ENCODE results near the gene SYN1. TPM values are rescaled to one million over a fixed set of nuclear protein-coding genes. Genes with fewer than 3 reads are reported as not detected.

SYN1 gene
- total RNA-seq, 3 donors from 2014 or later (not counting 1 experiment from before 2014, with no cell fraction given) = 0.40 TPM; not detected in 2

- Mint-ChIP-seq H3K27ac (no peak overlapping the region), H3K36me3 (no peaks in the 10 kb centered on the region)
- intact Hi-C loops (cut with micrococcal nuclease) = loop anchor here (10.0 kb wide), 1 partner anchor 268 kb away; the partner anchor contains the start of gene ZNF81
Measured at GRCh38 chrX:47566841-47567240, 52.8 kb downstream of the SYN1 start.

GRCh38 chrX:47564438-47565085 lies 55.1 kb downstream of the SYN1 start:
- no peak for ATAC-seq
- Histone ChIP-seq H3K36me3 (ENCODE audit: control insufficient read depth, insufficient read depth, low read length) (peaks cover 52% of the 10 kb centered on the region), H3K4me3 (ENCODE audit: low read length) (no peak overlapping the region), H3K9me3 (ENCODE audit: control insufficient read depth, insufficient read depth, low read length) (no peaks in the 10 kb centered on the region), H3K4me1 (ENCODE audit: control insufficient read depth, insufficient read depth, low read length) (peaks cover 31% of the 10 kb centered on the region), H3K27me3 (ENCODE audit: control insufficient read depth, insufficient read depth, low read length) (no peaks in the 10 kb centered on the region), H3K27ac (ENCODE audit: low read length) (no peak overlapping the region)
- WGBS (ENCODE audit: insufficient coverage) = 89% methylated on average over 9 of the region's 12 CpGs
- Mint-ChIP-seq H3K27me3 (ENCODE audit: low read depth in 2 of 2) (no peaks in the 10 kb centered on the region), H3K9me3 (no peaks in the 10 kb centered on the region), H3K4me1 (peaks cover 10 to 36% of the 10 kb centered on the region in 2 donors), H3K27ac (peak overlapping the region in 1 of 2 donors; percentile 13), H3K36me3 (no peaks in the 10 kb centered on the region), H3K4me3 (peak overlapping the region; percentile 30)
- intact Hi-C loops (cut with micrococcal nuclease) = loop anchor here (5.0 to 10.0 kb wide), 2 partner anchors 270 to 463 kb away; partner anchors contain the start of gene ZNF81
- no peak for TF ChIP-seq CTCF (IDR thresholded peaks at IDR 0.05)
- no peak for DNase-seq

More at GRCh38 chrX:47566841-47567240, 52.8 kb downstream of the SYN1 start:
- Histone ChIP-seq H3K27ac (ENCODE audit: low read length) (no peak overlapping the region), H3K4me1 (ENCODE audit: control insufficient read depth, insufficient read depth, low read length) (peaks cover 23% of the 10 kb centered on the region), H3K36me3 (ENCODE audit: control insufficient read depth, insufficient read depth, low read length) (peaks cover 68% of the 10 kb centered on the region), H3K9me3 (ENCODE audit: control insufficient read depth, insufficient read depth, low read length) (no peaks in the 10 kb centered on the region), H3K4me3 (ENCODE audit: low read length) (no peak overlapping the region), H3K27me3 (ENCODE audit: control insufficient read depth, insufficient read depth, low read length) (no peaks in the 10 kb centered on the region)
- no peak for ATAC-seq
- Mint-ChIP-seq H3K27me3 (ENCODE audit: low read depth in 2 of 2) (peaks cover 0 to under 1% of the 10 kb centered on the region in 2 donors), H3K9me3 (no peaks in the 10 kb centered on the region), H3K4me1 (peaks cover 5 to 26% of the 10 kb centered on the region in 2 donors), H3K4me3 (no peak overlapping the region)
- TF ChIP-seq CTCF (IDR thresholded peaks at IDR 0.05) = no peak
- 76% methylated on average over 10 of the region's 11 CpGs for WGBS (ENCODE audit: insufficient coverage)
- no peak for DNase-seq

- no peaks in the 10 kb centered on the region for H3K36me3 Mint-ChIP-seq
- ATAC-seq (no peak), DNase-seq (no peak)
- no peaks in the 10 kb centered on the region for H3K9me3 Mint-ChIP-seq
- Histone ChIP-seq H3K36me3 (ENCODE audit: control insufficient read depth, insufficient read depth, low read length) (peaks cover 45% of the 10 kb centered on the region), H3K4me3 (ENCODE audit: low read length) (no peak overlapping the region), H3K27me3 (ENCODE audit: control insufficient read depth, insufficient read depth, low read length) (no peaks in the 10 kb centered on the region), H3K27ac (ENCODE audit: low read length) (no peak overlapping the region), H3K9me3 (ENCODE audit: control insufficient read depth, insufficient read depth, low read length) (no peaks in the 10 kb centered on the region), H3K4me1 (ENCODE audit: control insufficient read depth, insufficient read depth, low read length) (peaks cover 31% of the 10 kb centered on the region)
- no peaks in the 10 kb centered on the region for H3K27me3 Mint-ChIP-seq (ENCODE audit: low read depth in 2 of 2)
- H3K27ac Mint-ChIP-seq = peak overlapping the region; percentile 13 to 39
- intact Hi-C loops (cut with micrococcal nuclease) = loop anchor here (5.0 to 10.0 kb wide), 2 partner anchors 271 to 463 kb away; partner anchors contain the start of gene ZNF81
- peaks cover 10 to 36% of the 10 kb centered on the region in 2 donors for H3K4me1 Mint-ChIP-seq
- no peak for TF ChIP-seq CTCF (IDR thresholded peaks at IDR 0.05)
- peak overlapping the region; percentile 73 for H3K4me3 Mint-ChIP-seq
- WGBS (ENCODE audit: insufficient coverage) = 80% methylated on average over 4 of the region's 8 CpGs
Measured at GRCh38 chrX:47563801-47564315, 55.8 kb downstream of the SYN1 start.
